ENCODE results near the gene KNDC1.

- TF ChIP-seq CTCF (IDR thresholded peaks at IDR 0.05) (no peak), POLR2A (IDR thresholded peaks at IDR 0.05) (no peak)
Observed at GRCh38 chr10:133270773-133271297, 110.8 kb downstream of the KNDC1 start.
